ENCODE data around the gene MARCHF7. TPM values are rescaled to one million over a fixed set of nuclear protein-coding genes. Genes with fewer than 3 reads are reported as not detected.
A peak's percentile ranks its signal among the peaks of the same experiment; 100 is the strongest.
"Not testable (repeated sequence)": the region's sequence is repeated elsewhere in the genome, so short reads cannot be mapped to it uniquely, and the experiment has no call there.

MARCHF7 gene
- polyA plus RNA-seq, 3 donors from 2014 or later: 142 to 155 (median 146) TPM

DNA sequence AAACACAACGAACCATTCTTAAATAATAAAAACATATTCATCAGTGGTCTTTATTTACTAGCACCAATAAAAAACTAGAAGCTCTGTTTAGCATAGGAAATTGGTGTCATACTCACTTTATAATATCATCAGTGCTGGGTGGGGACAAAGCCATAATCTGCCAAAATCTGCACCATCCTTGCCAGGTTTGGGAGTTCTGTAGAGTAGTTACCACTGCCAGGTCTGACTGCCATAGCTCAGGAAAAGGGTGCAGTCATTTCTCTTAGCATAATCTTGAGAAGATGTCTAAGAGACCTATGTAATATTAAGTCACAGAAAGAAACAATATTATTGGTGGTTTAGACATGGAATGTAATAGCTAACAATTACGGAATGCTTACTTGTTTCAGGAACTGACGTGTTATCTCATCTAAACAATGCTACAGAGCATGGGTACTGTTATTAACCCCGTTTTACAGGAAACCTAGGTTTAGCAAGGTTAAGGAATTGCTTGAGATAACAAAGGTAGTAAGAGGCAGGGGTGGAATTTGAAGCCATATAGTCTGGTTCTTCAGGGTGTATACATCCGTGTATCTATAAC is 1.6 kb upstream of the MARCHF7 start:
- peak overlapping the region in 4 of 5 donors; percentile 9 to 45 (median 28) for H3K4me3 Mint-ChIP-seq
- H3K4me1 Mint-ChIP-seq: peaks cover 34 to 40% of the 10 kb centered on the region in 2 donors
- peak overlapping the region in 1 of 6 donors; percentile 24 for H3K27ac Mint-ChIP-seq
- DNase-seq: no peak
- H3K27me3 Mint-ChIP-seq (ENCODE audit: low read depth in 3 of 3): peaks cover 13 to 20% (median 19%) of the 10 kb centered on the region in 3 donors
- peaks cover 2 to 6% (median 5%) of the 10 kb centered on the region in 3 donors for H3K36me3 Mint-ChIP-seq
- no peaks in the 10 kb centered on the region for H3K9me3 Mint-ChIP-seq

- H3K27me3 Mint-ChIP-seq (ENCODE audit: low read depth in 3 of 3): peaks cover 13 to 20% (median 19%) of the 10 kb centered on the region in 3 donors
- DNase-seq: no peak
- H3K36me3 Mint-ChIP-seq: peaks cover 4 to 9% (median 4%) of the 10 kb centered on the region in 3 donors
- peak overlapping the region; percentile 89 to 99 (median 90) for H3K27ac Mint-ChIP-seq
- peak overlapping the region; percentile 87 to 100 (median 98) for H3K4me3 Mint-ChIP-seq
- H3K4me1 Mint-ChIP-seq: peaks cover 43 to 50% of the 10 kb centered on the region in 2 donors
- H3K9me3 Mint-ChIP-seq: no peaks in the 10 kb centered on the region
Measured at GRCh38 chr2:159711562-159712142, 654 bp upstream of the MARCHF7 start.

GRCh38 chr2:159712929-159713420 is 669 bp downstream of the MARCHF7 start:
- DNase-seq: no peak
- Mint-ChIP-seq H3K27ac (peak overlapping the region; percentile 98 to 100 (median 99)), H3K36me3 (peaks cover 4 to 9% (median 4%) of the 10 kb centered on the region in 3 donors)

DNA sequence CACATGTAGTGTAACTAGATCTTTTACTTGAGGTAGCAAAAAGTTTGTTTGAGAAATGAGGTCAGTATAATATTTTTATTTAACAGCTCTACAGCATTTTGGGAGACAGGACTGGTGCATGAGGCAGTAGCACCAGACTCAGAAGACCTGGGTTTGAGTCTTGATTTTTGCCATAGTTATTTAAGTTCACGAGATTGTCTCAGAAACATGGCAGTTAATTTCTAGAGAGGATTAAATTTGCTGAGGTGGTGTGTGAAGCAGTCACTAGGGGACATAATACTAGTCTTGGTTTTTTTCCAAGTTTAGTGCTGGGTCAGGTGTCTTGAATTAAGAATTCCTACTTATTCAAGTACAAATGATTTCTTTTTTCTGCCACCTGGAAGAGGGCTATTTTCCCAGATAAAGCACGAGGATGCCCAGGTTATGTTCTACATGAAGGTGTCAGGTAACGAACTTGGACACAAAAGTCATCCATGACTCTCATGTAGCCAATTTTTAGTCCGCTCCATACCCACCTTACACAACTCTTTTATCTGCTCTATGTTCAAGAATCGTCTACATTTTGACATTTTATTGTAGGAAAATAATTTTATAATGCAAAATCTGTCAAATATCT is 1.4 kb downstream of the MARCHF7 start:
- H3K4me1 Mint-ChIP-seq: peaks cover 61 to 70% of the 10 kb centered on the region in 2 donors
- DNase-seq: no peak
- H3K4me3 Mint-ChIP-seq: peak overlapping the region; percentile 98 to 100 (median 99)
- no peaks in the 10 kb centered on the region for H3K9me3 Mint-ChIP-seq
- H3K27ac Mint-ChIP-seq: peak overlapping the region; percentile 82 to 100 (median 99)
- peaks cover 4 to 9% (median 4%) of the 10 kb centered on the region in 3 donors for H3K36me3 Mint-ChIP-seq
- peaks cover 13 to 20% (median 19%) of the 10 kb centered on the region in 3 donors for H3K27me3 Mint-ChIP-seq (ENCODE audit: low read depth in 3 of 3)

More at GRCh38 chr2:159712929-159713420, 669 bp downstream of the MARCHF7 start:
- Mint-ChIP-seq H3K4me3 (peak overlapping the region; percentile 98 to 100 (median 99)), H3K9me3 (no peaks in the 10 kb centered on the region), H3K4me1 (peaks cover 56 to 63% of the 10 kb centered on the region in 2 donors), H3K27me3 (ENCODE audit: low read depth in 3 of 3) (peaks cover 13 to 20% (median 19%) of the 10 kb centered on the region in 3 donors)

- H3K36me3 Mint-ChIP-seq: peaks cover 4 to 7% (median 5%) of the 10 kb centered on the region in 3 donors
- no peak for DNase-seq
- H3K4me1 Mint-ChIP-seq: peaks cover 66 to 77% of the 10 kb centered on the region in 2 donors
- H3K27me3 Mint-ChIP-seq (ENCODE audit: low read depth in 3 of 3): peaks cover 13 to 20% (median 19%) of the 10 kb centered on the region in 3 donors
- no peaks in the 10 kb centered on the region for H3K9me3 Mint-ChIP-seq
- peak overlapping the region; percentile 28 to 100 (median 74) for H3K27ac Mint-ChIP-seq
- H3K4me3 Mint-ChIP-seq: peak overlapping the region; percentile 98 to 100 (median 99)
Measured at GRCh38 chr2:159714247-159714930, 2.1 kb downstream of the MARCHF7 start.

DNA sequence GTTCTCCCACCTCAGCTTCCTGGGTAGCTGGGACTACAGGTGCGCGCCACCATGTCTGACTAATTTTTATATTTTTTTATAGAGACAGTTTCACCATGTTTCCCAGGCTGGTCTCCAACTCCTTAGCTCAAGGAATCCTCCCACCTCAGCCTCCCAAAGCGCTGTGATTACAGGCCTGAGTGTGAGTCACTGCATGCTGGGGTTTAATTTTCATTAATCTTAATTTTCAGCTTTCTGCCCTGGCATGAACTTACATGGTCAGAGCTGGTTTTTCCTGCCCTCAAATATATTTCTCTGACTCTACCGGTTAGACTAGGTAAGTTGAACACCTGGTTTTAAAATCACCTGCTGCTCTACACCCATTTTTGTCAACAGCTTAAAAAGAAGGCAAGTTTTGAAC is 3.1 kb downstream of the MARCHF7 start:
- peak overlapping the region; percentile 25 to 62 (median 39) for H3K4me3 Mint-ChIP-seq
- peaks cover 75 to 88% of the 10 kb centered on the region in 2 donors for H3K4me1 Mint-ChIP-seq
- H3K36me3 Mint-ChIP-seq: peaks cover 8 to 13% (median 12%) of the 10 kb centered on the region in 3 donors
- DNase-seq: no peak
- H3K27me3 Mint-ChIP-seq (ENCODE audit: low read depth in 3 of 3): peaks cover 11 to 20% (median 19%) of the 10 kb centered on the region in 3 donors
- no peaks in the 10 kb centered on the region for H3K9me3 Mint-ChIP-seq
- H3K27ac Mint-ChIP-seq: peak overlapping the region in 5 of 6 donors; percentile 2 to 57 (median 42)

- peaks cover 11 to 20% (median 19%) of the 10 kb centered on the region in 3 donors for H3K27me3 Mint-ChIP-seq (ENCODE audit: low read depth in 3 of 3)
- H3K4me3 Mint-ChIP-seq: peak overlapping the region in 3 of 5 donors; percentile 6 to 62 (median 33)
- H3K27ac Mint-ChIP-seq: peak overlapping the region in 2 of 6 donors; percentile 13 to 27
- not testable (repeated sequence) for H3K9me3 Mint-ChIP-seq, DNase-seq
- peaks cover 84 to 95% of the 10 kb centered on the region in 2 donors for H3K4me1 Mint-ChIP-seq
- peaks cover 9 to 15% (median 13%) of the 10 kb centered on the region in 3 donors for H3K36me3 Mint-ChIP-seq
Measured at GRCh38 chr2:159716409-159716808, 4.1 kb downstream of the MARCHF7 start.

- no peak for DNase-seq
- Mint-ChIP-seq H3K4me1 (peaks cover 84 to 95% of the 10 kb centered on the region in 2 donors), H3K9me3 (no peaks in the 10 kb centered on the region), H3K27ac (peak overlapping the region in 5 of 6 donors; percentile 13 to 73 (median 38)), H3K27me3 (ENCODE audit: low read depth in 3 of 3) (peaks cover 10 to 17% (median 17%) of the 10 kb centered on the region in 3 donors), H3K36me3 (peaks cover 9 to 15% (median 13%) of the 10 kb centered on the region in 3 donors), H3K4me3 (peak overlapping the region in 3 of 5 donors; percentile 2 to 54 (median 7))
Measured at GRCh38 chr2:159716857-159717256, 4.6 kb downstream of the MARCHF7 start.

DNA sequence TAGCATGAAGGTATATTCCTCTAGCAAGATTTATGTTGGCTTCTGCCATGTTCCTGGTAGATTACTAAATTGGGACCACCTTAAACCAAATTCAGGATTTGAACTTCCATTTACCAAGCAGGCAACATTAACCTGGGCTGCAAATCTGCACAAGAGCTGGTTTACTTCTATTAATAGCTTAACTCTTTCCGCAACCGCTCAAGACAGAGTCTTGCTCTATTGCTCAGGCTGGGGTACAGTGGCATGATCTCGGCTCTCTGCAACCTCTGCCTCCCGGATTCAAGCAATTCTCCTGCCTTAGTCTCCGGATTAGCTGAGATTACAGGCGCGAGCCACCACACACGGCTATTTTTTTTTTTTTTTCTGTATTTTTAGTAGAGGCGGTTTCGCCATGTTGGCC is 8.4 kb downstream of the MARCHF7 start:
- no peaks in the 10 kb centered on the region for H3K9me3 Mint-ChIP-seq
- H3K27ac Mint-ChIP-seq: peak overlapping the region in 3 of 6 donors; percentile 11 to 36 (median 14)
- no peak for DNase-seq
- peaks cover 93 to 100% of the 10 kb centered on the region in 2 donors for H3K4me1 Mint-ChIP-seq
- H3K4me3 Mint-ChIP-seq: peak overlapping the region in 3 of 5 donors; percentile 1 to 16 (median 5)
- peaks cover 16 to 24% (median 18%) of the 10 kb centered on the region in 3 donors for H3K36me3 Mint-ChIP-seq
- H3K27me3 Mint-ChIP-seq (ENCODE audit: low read depth in 3 of 3): no peaks in the 10 kb centered on the region

DNA sequence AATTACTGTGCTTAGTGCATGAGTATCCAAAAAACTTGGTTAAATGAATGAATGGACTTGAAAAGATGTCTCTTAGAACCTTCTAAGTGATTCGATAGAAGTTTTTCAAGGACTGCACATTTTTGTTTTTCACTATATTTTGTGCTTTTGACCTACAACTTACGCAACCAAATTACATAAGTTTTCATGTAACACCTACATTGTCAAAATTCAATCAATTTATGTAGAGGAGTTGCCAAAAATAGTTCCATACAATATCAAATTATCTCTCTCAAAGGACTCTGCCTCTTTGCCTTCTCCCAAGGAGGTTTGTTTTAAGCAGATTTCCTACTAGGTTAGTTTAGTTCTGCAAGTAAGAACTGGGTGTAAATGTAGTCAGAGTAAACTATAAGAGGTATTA is 10.3 kb downstream of the MARCHF7 start:
- H3K4me3 Mint-ChIP-seq: peak overlapping the region in 4 of 5 donors; percentile 0 to 33 (median 10)
- H3K9me3 Mint-ChIP-seq: no peaks in the 10 kb centered on the region
- DNase-seq: no peak
- no peaks in the 10 kb centered on the region for H3K27me3 Mint-ChIP-seq (ENCODE audit: low read depth in 3 of 3)
- H3K4me1 Mint-ChIP-seq: peaks cover 90 to 100% of the 10 kb centered on the region in 2 donors
- peak overlapping the region in 3 of 6 donors; percentile 16 to 42 (median 36) for H3K27ac Mint-ChIP-seq
- H3K36me3 Mint-ChIP-seq: peaks cover 15 to 23% (median 21%) of the 10 kb centered on the region in 3 donors

DNA sequence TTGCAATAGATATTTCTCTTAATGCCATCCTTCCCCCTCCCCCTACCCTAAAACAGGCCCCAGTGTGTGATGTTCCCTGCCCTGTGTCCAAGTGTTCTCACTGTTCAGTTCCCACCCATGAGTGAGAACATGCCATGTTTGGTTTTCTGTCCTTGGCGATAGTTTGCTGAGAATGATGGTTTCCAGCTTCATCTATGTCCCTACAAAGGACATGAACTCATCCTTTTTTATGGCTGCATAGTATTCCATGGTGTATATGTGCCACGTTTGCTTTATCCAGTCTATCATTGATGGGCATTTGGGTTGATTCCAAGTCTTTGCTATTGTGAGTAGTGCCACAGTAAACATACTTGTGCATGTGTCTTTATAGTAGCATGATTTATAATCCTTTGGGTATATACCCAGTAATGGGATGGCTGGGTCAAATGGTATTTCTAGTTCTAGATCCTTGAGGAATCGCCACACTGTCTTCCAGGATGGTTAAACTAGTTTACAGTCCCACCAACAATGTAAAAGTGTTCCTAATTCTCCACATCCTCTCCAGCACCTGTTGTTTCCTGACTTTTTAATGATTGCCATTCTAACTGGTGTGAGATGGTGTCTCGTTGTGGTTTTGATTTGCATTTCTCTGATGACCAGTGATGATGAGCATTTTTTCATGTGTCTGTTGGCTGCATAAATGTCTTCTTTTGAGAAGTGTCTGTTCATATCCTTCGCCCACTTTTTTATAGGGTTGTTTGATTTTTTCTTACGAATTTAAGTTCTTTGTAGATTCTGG is 12.7 kb downstream of the MARCHF7 start:
- peak overlapping the region in 1 of 5 donors; percentile 36 for H3K4me3 Mint-ChIP-seq
- not testable (repeated sequence) for DNase-seq; H3K27me3 Mint-ChIP-seq (ENCODE audit: low read depth in 3 of 3); H3K9me3 Mint-ChIP-seq
- peaks cover 15 to 19% (median 17%) of the 10 kb centered on the region in 3 donors for H3K36me3 Mint-ChIP-seq
- peak overlapping the region in 1 of 6 donors; percentile 36 for H3K27ac Mint-ChIP-seq
- peaks cover 86 to 95% of the 10 kb centered on the region in 2 donors for H3K4me1 Mint-ChIP-seq

DNA sequence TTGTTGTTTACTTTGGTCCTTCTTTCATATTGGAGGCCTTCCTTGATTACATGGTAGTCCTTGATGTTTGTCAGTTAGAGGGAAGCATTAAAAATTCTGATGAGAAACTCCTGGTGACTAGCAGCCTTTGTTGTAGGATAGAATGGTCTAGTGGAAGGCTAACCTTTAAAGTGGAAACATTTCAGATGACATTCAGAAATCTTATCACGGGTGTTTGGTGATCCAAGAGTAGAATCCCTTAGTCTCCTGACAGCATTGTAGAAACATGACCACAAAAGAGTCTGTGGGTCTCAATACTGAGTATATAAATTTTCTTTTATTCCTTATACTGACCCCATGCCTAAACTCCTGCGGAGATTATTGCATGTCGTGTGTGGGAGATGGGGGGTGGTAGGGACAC is 13.4 kb downstream of the MARCHF7 start:
- Mint-ChIP-seq H3K4me1 (peaks cover 80 to 95% of the 10 kb centered on the region in 2 donors), H3K27me3 (ENCODE audit: low read depth in 3 of 3) (no peaks in the 10 kb centered on the region), H3K27ac (peak overlapping the region in 1 of 6 donors; percentile 1), H3K4me3 (peak overlapping the region in 1 of 5 donors; percentile 36), H3K36me3 (peaks cover 10 to 15% (median 14%) of the 10 kb centered on the region in 3 donors), H3K9me3 (no peaks in the 10 kb centered on the region)
- no peak for DNase-seq

All from immature natural killer cell (primary cell).